Cortex of kidney (tissue), 1 donor: Measurements from ENCODE around the gene GFRA1.

Experiments
- DNase-seq: peaks from one replicate; lab custom pipeline; 2025; lab: John Stamatoyannopoulos, UW

Gene GFRA1

DNA sequence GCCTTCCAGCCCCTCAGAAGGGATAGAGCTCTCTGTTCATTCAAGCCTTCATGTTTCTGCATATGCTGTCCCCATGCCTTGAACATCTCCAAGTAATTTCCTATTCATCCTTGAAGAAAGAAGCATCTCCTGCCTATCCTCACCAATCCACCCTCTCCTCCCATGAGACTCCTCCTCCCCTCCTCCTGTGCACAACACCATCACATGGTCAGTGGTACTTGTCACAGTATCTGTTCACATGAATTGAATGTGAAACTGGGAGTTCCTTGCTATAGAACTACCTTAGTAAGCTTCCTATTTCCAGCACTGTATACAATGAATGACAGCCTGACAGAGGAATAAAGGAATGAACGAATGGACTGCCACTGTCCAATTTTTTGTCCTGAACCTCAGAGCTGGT, 115.5 kb downstream of the GFRA1 start:
- no peak for DNase-seq

DNA sequence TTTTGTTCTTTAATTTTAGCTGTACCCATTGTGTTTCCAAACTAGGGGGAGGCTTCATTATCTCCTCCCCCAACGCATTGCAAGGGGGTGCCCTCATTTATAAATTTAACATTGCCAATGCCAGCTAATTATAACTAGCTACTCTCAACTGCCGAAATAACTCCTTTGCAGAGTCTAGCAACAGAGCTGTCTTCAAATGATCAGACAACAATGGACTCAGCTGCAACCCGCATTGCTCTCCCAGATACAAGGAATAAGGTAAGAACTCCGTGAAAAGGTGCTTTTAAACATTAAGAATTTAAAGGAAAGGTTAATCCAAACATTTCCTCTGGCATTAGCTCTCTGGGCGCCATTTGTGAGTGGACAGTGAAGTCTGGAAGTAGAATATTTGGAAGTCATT, 116.2 kb downstream of the GFRA1 start:
- no peak for DNase-seq

DNA sequence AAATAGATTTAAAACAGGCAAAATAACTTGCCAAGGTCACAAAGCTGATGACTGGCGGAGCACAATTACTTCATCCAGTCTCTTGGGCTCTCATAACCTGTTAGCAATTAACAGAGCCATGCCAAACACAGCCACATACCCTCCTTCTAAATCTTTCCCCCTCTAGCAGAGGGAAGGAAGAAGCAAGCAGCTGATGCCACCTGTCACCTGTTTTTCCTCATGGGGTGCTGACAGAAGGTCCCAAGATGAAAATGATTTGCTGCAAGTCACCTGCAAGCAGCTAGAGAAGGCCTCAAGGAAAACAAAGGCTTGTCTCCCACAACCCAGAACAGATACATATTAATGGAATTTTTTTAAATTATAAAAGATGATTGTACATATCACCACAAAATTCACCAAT, 117.8 kb downstream of the GFRA1 start:
- no peak for DNase-seq

DNA sequence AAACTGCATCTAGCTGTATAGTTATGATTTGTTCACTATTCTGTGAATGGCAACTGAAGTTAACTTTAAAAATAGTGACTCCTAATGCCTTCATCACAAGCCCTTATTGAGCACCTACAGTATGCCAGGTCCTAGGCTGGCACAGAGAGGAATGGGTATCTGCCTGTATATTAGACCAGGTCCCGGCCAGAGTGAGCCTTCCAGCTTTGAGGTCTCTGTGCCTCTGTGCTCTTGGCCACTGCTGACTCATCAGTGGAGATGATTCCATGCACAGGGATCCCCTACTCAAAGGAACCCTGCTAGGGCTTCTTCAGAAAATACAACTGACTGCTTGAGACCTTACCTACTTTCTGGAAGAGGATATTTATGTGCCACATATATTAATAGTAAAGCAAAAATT, 118.4 kb downstream of the GFRA1 start:
- DNase-seq = no peak

DNA sequence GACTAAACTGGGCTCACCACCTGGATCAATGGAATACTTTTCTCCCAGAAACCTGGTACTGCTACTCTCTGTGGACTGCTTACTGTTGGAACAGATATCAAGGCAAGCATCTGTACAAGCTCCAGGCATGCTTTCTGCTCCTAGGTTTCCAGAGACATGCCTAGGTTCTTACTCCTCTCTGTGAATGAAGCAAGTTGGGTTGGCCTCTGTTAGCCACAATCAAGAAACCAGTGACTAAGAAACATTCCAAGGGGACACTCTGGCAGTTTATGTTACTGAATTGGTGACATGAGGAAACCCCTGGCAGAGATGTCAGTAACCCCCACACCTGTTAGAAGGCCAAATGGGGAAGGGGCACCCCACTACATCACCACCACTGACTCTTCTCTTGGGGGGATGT, 121.9 kb downstream of the GFRA1 start:
- no peak for DNase-seq

DNA sequence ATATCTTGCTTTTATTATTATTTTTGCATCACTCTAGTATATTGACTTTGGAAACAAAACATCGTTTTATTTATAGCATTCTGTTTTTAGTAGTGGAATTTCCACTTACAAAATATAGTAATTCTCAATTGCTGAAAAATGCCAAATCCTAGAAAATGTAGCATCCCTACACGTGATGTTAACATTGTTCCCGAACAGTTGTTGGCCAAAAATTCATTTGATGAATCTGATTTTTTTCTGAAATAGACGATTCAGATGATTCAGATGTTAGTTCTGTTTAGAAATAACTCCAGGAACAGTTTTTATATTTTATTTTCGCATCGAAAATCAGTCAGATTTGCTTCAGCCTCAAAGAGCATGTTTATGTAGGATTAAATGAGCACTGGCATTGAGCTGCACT, 122.4 kb downstream of the GFRA1 start:
- DNase-seq = no peak

DNA sequence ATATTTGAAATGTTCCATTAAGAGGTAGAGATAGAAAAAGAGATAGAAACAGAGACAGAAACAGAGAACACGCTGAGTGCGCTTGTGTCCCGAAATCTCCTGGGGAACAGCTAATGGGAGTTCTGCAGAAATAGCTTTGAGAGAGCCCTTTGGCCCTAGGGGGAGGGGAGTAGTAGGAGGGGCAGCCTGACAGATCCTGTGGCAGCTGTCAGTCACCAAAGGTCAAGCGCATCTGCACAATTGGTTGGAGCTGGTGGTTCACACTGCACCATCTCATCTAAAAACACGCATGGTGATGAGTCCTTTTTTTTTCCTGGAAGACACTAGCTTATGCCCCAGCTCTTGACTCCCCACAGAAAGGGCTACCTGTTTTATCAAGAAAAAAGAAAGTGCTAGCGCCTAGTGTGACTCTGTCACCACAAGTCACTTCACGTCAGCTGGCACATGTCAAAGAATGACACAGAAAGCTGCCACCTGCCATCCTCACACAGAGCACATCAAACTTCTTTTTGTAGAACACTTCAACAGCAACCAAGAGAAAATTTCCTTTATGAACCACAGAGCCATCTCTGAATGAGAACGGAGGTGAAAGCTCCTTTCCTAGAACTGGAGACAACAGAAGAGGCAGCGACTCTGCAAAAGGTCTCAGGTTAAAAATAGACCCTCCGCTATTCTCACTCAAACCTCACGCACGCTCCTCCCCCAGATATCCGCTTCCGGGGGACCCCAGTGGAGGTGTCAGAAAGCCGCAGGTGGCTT, 125.7 kb downstream of the GFRA1 start:
- no peak for DNase-seq

DNA sequence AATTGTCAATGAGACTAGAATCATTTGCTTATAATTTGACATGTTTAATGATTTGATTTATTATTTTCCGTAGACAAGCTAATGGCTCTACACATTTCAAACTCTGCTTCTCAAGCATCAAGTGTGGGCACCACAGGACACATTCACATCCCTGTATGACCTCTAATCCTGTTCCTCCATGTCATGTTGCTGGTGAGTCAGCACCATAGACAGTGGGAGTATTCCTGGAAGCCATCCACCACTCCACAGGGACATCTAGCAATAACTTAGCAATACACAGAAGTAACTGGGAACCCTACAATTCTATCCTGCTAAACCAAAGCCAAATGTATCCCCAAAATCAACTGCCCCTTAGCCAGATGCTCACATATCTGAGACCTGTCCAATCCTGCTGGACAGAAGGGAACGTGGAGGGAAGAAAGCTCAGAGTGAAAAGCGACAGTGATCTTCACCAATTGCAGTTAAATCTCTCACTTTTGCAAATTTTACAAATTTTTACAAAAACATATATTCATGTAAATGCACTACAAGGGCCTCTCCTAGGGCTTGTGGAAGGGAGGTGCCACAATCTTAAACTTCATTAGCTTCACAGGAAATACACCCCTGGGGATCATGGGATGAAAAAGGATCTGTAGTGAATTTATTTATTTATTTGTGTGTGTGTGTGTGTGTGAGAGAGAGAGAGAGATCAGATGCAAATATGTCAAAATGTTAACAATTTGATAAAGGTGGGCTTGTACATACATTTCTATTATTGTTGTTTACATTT, 126.5 kb downstream of the GFRA1 start:
- DNase-seq = no peak

DNA sequence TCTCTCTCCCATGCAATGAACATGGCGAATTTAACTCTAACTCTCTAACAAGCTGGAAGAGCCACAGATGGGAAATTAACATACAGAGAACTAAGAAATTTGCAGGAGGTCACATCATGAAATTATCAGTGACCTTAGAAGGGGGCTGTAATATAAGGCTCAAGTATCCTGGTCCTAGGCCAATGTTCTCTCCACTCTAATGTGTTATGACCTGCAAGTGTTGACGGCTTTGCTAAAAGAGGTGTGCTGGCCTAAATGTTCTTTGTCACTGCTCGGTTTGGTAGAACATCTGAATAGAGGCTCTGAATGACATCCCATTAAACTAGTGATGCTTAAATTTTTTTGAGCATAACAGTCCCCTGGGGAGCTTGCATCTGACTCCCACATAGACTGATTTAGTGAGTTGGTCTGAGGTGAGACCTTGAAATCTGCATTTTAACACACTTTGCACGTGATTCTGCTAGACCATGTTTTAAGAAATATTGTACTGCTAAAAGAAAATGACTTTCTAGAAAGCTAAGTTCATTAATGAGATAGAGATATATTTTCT, 129.3 kb downstream of the GFRA1 start:
- no peak for DNase-seq

DNA sequence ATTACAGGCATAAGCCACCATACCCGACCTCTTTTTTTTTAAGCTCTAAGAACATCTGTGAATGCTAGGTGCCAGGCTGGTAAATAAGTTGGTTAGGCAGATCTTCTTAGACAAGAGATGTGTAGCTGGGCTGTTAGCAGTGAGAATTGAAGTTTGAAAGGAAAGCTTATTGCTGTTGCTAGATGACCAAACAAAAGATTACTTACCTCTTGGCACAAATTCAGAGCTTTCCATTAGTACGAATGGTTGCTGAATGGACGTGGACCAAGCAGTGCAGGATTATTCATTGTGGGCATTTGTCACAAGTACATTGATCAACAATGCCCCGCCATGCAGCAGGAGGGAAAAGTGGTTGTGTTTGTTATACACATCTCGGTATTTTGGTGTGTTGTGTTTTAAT, 131.2 kb downstream of the GFRA1 start:
- DNase-seq = no peak

DNA sequence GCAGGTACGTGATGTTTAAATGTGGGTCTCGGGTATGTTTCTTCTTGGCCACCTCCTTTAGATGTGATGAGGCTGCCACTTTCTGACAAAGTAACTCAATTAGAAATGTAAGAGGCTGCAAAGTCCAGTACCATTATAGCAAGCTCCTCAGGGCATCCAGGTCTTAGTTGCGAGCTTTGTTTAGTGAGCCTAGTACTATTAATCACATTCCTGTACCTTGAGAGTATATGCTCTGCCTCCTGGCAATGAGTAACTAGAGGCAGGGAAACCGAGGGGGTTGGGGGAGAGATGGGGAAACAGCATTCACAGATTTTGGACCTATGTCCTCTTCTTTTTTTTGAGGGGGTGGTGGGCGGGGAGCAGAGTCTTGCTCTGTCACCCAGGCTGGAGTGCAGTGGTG, 131.8 kb downstream of the GFRA1 start:
- no peak for DNase-seq

DNA sequence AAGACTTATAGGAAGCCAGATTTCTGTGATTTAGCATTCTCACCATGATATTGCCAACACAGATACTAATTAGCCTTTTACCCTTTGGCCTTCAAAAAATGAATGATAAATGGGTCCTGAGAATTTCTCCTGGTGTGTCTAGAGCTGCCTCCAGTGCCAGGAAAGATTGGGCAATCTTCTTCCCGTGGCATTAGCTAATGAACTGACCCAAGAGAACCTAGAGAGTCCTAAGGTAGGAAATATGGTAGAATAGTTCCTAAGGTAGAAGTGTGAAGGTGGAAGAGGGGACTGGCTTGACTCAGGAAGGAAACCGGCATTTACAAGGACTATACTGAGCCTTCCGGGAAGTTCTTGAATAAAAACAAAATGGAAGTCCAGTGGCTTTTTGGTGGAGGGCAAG, 133.1 kb downstream of the GFRA1 start:
- no peak for DNase-seq

DNA sequence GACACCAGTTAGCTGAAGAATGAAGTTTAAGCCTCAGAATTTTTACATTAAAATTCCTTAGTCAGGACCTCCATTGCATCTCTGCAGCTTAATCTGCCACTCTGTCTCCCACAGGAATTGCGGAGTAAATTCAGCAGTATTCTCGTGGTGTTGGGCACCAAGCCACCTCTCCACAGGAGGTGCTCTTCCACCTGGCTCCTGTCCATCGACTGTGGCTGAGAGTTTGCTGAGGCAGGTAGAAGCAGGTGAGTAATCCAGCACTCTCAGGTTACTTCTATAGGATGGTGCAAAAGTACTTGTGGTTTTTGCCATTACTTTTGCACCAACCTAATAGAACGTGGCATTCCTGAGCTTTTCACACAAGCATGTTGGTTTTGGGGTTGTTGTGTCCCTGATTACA, 134.1 kb downstream of the GFRA1 start:
- DNase-seq = no peak

DNA sequence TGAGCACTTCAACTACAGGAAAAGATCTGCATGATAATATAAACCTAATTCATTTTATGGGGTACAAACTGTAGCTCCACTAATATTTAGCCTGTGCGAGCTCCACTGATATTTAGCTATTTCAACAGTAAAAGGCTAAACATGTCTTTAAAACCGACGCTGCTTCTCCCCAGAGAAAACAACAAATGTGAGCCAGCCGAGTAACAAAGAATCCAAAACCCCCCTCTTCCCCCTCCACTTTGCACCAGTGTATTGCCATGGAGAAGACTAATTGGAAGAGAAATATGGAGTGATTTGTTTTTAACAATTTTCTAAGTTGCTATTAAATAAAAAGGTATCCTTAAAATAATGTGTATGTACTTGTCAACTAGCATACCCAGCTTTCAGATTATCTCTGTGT, 136.7 kb downstream of the GFRA1 start:
- no peak for DNase-seq

DNA sequence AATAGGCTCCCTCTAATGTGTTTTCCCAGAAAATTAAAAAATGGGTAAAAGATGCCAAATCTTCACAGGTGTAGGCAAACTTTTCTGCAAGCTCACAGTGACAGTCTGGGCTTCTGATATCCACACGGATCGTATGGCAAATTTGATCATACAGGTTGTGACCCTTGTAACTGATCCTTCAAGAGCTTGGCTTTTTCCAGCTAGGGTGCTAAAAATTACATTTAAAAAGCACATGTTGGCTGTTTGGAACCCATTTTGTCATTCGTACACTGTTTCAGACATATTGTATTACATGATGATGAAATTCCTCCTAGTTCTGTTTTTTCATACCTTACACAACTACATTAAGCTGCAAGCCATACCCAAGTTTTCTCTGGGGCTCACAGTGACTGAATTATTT, 138.7 kb downstream of the GFRA1 start:
- DNase-seq = no peak

DNA sequence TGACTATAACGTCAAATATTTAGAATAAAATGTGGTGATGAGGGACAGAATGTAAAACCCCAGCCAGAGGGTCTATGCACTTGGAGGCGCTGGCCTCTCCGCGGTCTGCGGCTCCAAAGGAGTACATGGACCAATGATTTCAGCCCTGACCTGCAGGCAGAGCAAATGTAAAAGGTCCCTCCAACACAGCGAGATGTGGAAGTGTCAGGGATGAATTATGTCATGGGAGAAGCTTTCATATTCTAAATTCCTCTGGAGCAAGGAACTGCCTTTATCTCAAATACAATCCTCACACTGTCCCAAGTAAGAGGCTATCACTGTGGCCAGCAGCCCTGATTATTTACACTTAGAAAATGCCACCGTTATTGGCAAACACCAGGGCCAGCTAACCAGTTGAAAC, 139.4 kb downstream of the GFRA1 start:
- DNase-seq = no peak

DNA sequence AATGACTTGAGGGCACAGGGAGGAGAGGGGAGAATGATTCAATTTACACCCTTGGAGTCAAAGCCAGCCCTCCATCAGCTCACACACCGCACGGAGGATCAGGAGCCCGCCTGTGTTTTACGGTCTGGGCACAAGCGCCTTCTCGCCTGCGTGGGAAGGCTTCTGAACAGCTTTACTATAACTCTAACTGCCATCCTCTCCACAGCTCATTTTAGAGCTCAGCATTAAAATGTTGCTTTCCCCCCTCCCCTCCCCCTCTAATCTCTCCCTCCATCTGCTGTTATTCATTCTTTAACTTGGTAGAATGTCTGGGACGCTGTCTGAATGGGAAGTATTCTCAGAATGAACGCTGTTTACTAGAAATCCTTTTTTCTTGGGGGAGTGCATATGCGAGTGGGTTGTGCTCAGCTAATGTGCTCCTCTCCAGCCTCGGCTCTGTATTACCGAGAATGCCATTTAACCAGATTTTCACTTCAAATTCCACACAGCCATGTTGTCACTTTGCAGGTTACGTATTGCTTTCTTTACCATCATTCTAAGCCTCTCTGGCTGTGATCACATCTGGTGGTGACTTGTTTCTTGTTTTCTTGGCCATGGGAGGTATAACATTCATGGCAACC, 140.1 kb downstream of the GFRA1 start:
- DNase-seq = no peak

DNA sequence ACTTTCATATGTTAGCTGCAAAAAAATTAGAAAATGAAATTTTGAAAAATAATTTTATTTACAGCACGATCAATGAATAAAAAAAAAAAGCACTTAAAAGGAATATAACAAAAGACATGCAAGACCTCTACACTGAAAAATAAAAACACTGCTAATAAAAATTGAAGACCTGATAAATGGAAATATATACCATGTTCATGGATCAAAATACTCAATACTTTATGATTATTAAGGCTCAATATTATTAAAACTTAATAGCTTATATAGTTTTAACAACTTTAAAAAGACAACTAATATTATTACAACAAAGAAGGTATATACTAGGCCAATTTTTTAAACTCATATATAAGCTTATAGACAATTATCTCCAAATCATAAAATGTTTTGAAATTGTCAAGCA, 143.0 kb downstream of the GFRA1 start:
- no peak for DNase-seq

DNA sequence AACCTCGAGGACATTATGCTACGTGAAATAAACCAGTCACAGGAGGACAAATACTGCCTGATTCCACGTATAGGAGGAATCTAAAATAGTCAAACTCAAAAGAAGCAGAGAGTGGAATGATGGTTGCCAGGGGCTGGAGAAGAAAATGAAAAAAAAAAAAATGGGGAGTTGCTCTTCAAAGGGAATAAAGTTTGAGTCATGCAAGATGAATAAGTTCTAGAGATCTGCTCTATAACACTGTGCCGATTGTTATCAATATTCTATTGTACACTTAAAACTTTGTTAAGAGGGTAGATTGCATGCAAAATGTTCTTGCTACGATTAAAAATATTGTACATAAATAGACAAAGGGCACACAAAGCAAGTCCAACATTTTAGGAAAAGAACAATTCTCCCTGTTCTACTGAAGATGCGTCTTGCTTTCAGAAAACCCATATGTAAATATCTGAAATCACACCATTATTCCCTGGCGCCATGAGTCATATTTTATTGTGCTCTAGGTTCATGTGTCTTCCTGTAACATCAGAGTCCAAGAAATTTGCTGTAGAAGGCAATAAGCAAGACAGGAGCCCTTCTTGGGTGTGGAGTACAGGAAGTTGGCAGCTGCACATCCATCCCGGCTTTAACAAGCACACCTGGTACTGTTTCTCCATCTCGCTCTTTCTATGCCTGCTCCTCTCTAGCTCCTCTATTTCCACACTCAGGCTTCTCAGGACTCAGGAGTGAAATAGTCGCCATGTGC, 145.9 kb downstream of the GFRA1 start:
- DNase-seq = no peak

DNA sequence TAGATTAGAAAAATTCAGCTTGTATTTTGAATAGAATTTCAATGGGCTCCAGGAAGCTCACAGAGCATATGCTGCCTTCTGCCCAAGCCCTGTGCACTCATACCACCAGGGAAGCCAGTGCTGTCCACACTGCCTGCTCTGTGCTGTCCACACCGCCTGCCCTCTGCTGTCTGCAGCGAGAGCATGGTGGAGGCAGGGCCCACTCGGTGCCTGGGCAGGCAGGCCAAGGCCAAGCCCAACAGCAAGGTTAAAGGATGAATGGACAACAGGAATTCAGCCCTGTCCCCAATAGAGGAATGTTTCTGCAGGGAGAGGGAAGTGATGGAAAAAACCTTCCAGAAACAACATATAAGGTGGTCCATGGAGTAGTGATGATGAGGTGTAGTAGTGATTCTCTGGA, 146.8 kb downstream of the GFRA1 start:
- DNase-seq = no peak

DNA sequence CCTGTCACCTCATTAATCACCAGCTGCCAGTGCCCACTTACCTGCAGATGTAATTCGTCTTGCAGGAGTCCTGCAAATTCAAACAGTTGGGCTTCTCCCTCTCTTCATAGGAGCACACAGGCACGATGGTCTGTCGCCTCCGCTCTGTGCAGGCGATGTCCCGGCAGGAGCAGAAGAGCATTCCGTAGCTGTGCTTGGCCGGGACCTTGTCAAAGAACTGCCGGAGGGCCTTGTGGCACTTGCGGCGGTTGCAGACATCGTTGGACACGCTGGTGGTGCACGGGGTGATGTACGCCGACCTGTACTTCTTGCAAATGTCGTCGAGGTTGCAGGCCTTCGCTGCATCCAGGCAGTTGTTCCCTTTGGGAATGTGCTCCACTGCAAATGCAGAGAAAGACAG, 147.8 kb downstream of the GFRA1 start:
- no peak for DNase-seq

DNA sequence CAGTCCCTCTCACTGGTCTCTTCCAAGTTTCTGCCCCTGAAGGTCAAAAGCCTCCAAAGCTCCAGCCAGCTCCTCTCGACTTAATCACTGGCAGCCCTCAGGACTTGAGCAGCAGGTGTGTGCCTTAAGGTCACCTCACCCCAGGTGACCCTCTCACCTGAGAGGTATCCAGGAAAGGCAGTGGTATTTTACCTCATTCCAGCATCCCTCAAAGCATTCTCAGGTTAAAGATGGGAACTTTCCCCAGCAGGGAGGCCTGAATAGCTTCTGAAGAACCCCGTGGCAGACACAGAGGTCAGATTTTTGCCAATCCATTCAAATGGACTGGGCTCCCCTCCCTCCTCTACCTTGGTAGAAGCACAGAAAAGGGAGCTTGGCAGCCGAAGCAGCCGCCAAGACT, 148.2 kb downstream of the GFRA1 start:
- no peak for DNase-seq
